NCI-H1417 (cell line): ENCODE measurements around the gene DLGAP3.
"Not testable (repeated sequence)": the region's sequence is repeated elsewhere in the genome, so short reads cannot be mapped to it uniquely, and the experiment has no call there.

Source experiments
- DNase-seq, 3 experiments: peaks; one replicate each; lab custom pipeline; 2025; lab: John Stamatoyannopoulos, UW

The DLGAP3 gene

GRCh38 chr1:34839526-34840305 lies 89.7 kb downstream of the DLGAP3 start:
- DNase-seq = no peak

- no peak for DNase-seq
Observed at GRCh38 chr1:34833711-34834110, 95.7 kb downstream of the DLGAP3 start.

- DNase-seq = peak in 2 of 3 experiments; percentile 27 to 64
Observed at GRCh38 chr1:34831721-34832246, 97.7 kb downstream of the DLGAP3 start.

- no peak for DNase-seq
Observed at GRCh38 chr1:34829250-34829649, 100.2 kb downstream of the DLGAP3 start.

- no peak for DNase-seq
Observed at GRCh38 chr1:34828611-34829010, 100.8 kb downstream of the DLGAP3 start.

- DNase-seq = no peak
Observed at GRCh38 chr1:34827341-34827941, 102.0 kb downstream of the DLGAP3 start.

GRCh38 chr1:34825455-34826091 lies 103.9 kb downstream of the DLGAP3 start:
- peak in 2 of 3 experiments; percentile 24 to 63 for DNase-seq

- no peak for DNase-seq
Observed at GRCh38 chr1:34824817-34825454, 104.5 kb downstream of the DLGAP3 start.

GRCh38 chr1:34822202-34822601 lies 107.2 kb downstream of the DLGAP3 start:
- DNase-seq = no peak

- not testable (repeated sequence) for DNase-seq
Observed at GRCh38 chr1:34818862-34819261, 110.6 kb downstream of the DLGAP3 start.

- DNase-seq = no peak
Observed at GRCh38 chr1:34816778-34817177, 112.7 kb downstream of the DLGAP3 start.

GRCh38 chr1:34816332-34816731 lies 113.1 kb downstream of the DLGAP3 start:
- no peak for DNase-seq
